Neuron (in vitro differentiated cells): Measurements from ENCODE around the gene RNPEPL1.
"Not testable (repeated sequence)": the region's sequence is repeated elsewhere in the genome, so short reads cannot be mapped to it uniquely, and the experiment has no call there.

Experiments used
- H2AFZ ChIP-seq: one replicate; pipeline ENCODE4 v1.6.1; 2013; ENCODE audit warnings: low read depth, mild to moderate bottlenecking, inconsistent platforms, low read length, moderate library complexity
- H3K27me3 ChIP-seq: one replicate; pipeline ENCODE4 v1.6.1; 2013; ENCODE audit warnings: low read length; ENCODE audit not compliant: insufficient read depth
- H3K36me3 ChIP-seq: one replicate; pipeline ENCODE4 v1.6.1; 2013; ENCODE audit warnings: low read length; ENCODE audit not compliant: insufficient read depth
- H3K4me1 ChIP-seq: one replicate; pipeline ENCODE4 v1.6.1; 2013; ENCODE audit warnings: low read length; ENCODE audit not compliant: insufficient read depth
- H3K4me3 ChIP-seq: 2 replicates; pipeline ENCODE4 v1.5.1; 2013; ENCODE audit warnings: mild to moderate bottlenecking, low read length, moderate library complexity
- H3K9me3 ChIP-seq: one replicate; pipeline ENCODE4 v1.6.1; 2013; ENCODE audit warnings: low read length

The RNPEPL1 gene

DNA sequence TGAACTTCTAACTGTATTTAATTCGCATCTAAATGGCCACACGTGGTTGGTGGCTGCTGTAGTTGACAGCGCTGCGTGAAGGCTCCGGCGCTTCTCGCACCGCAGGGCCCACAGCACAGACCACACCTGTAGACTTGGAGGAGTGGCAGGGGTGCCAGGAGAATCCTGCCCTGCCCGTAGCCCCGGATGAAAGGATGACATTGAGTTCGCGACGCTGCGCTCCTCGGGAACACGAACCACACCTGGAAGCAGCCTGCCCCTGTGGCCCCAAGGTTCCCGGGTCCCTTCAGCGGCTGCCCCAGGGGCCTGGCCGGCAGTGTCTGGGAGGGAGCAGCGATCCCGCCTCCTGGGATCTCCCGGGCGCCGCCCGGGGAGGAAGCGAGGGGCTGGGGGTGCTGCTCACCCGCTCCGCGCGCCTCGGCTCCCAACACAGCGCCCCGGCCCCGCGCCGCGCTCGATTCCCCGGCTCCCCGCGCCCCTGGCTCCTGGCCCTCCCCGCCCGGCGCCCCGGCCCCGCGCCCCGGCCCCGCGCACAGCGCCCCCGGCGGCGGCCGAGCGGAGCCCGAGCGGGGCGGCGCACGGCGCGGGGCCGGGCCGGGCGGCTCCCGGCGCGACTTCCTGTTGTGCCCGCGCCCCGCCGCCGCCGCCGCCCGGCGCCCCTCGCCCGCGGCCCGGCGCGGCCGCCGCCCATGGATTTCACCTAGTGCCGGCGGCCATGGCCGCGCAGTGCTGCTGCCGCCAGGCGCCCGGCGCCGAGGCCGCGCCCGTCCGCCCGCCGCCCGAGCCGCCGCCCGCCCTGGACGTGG, at the start of gene RNPEPL1:
RNPEPL1 (plus strand) TSS at position 613 of the 806 bp plus-strand sequence; CDS start at position 716, 103 bp downstream.
- Histone ChIP-seq H3K4me3 (peak within 1 kb of the TSS; percentile 74), H2AFZ (peak within 1 kb of the TSS; percentile 66), H3K4me1 (peaks cover 29% of the 10 kb centered on the region), H3K9me3 (no peaks in the 10 kb centered on the region), H3K36me3 (no peaks in the 10 kb centered on the region), H3K27me3 (no peaks in the 10 kb centered on the region)

- no peak overlapping the region for H3K4me3 ChIP-seq
- H3K4me1 ChIP-seq, result no peaks in the 10 kb centered on the region
- H3K27me3 ChIP-seq, result no peaks in the 10 kb centered on the region
- no peak overlapping the region for H2AFZ ChIP-seq
- peaks cover 20% of the 10 kb centered on the region for H3K36me3 ChIP-seq
- peaks cover 23% of the 10 kb centered on the region for H3K9me3 ChIP-seq
Observed at GRCh38 chr2:240518981-240519380, 49.3 kb upstream of the RNPEPL1 start.

DNA sequence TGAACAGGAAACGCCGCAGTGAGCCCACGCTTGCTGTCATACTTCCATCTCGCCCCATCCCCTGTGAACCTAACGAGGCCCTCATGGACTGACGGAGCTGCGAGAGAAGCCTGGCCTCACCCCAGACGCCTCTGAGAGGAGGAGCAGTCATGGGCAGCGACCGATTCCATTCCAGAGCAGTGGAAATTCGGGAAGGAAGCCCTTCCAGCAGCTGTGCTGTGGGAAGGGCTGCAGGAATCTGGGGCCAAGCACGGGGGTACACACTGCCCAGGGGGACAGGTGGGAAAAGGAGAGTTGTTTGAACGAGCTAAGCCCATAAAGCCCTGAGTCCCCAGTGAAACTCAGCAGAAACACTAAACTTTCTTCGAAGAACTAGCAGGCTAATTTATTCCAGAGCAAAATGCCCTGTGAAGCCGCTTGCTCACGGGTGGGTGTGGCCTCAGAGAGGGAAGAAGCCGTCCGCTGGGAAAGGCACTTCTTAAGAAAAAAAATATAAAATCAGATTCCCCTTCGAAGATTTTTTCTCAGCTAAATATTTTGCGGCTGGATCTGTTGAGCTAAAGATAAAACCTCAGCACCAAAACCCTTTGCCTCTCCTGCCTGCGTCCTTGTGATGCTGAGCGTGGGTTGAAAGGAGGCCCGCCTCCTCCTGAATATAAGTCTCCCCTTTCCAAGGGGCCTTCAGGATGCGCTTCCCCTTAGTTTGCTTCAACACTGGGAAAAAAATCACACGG, 48.7 kb upstream of the RNPEPL1 start:
- H3K9me3 ChIP-seq, result peaks cover 27% of the 10 kb centered on the region
- peaks cover 24% of the 10 kb centered on the region for H3K36me3 ChIP-seq
- no peaks in the 10 kb centered on the region for H3K27me3 ChIP-seq
- no peak overlapping the region for H3K4me3 ChIP-seq
- no peaks in the 10 kb centered on the region for H3K4me1 ChIP-seq
- no peak overlapping the region for H2AFZ ChIP-seq

GRCh38 chr2:240520130-240520973, 47.9 kb upstream of the RNPEPL1 start:
- Histone ChIP-seq H3K27me3 (no peaks in the 10 kb centered on the region), H3K9me3 (peaks cover 33% of the 10 kb centered on the region), H3K4me1 (no peaks in the 10 kb centered on the region), H3K4me3 (no peak overlapping the region), H3K36me3 (peaks cover 30% of the 10 kb centered on the region), H2AFZ (no peak overlapping the region)

DNA sequence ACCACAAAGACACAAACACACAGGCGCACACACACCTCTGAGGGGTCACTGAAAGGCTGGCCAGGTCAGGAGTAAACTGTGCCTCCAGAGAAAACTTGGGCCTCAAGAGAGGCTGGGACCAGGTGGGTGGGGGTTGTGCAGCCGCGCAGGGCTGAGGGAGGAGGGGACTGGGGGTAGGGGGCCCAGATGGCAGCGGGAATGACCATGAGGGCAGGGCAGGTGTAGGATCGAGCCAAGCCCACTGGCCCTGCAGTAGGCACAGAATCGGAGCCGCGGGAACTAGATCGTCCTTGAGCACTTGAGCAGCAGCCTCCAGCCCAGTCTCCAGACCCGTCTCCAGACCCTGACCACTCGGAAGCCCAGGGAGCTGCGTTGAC, 47.3 kb upstream of the RNPEPL1 start:
- Histone ChIP-seq H3K4me3 (no peak overlapping the region), H3K36me3 (peaks cover 36% of the 10 kb centered on the region), H2AFZ (no peak overlapping the region), H3K9me3 (peaks cover 39% of the 10 kb centered on the region), H3K27me3 (no peaks in the 10 kb centered on the region), H3K4me1 (no peaks in the 10 kb centered on the region)

DNA sequence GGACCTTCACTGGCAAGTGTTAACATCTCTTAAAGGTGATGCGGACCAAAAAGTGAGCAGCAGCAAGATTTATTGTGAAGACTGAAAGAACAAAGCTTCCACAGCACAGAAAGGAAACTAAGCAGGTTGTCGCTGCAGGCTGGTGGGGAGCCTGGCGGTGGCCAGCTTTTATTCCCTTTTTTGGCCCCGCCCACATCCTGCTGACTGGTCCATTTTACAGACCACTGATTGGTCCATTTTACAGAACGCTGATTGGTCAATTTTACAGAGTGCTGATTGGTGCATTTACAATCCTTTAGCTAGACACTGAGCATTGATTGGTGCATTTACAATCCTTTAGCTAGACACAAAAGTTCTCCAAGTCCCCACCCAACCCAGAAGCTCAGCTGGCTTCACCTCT, 46.4 kb upstream of the RNPEPL1 start:
- not testable (repeated sequence) for H3K27me3 ChIP-seq, H3K4me1 ChIP-seq, H3K4me3 ChIP-seq, H2AFZ ChIP-seq
- H3K9me3 ChIP-seq, result peaks cover 46% of the 10 kb centered on the region
- H3K36me3 ChIP-seq, result peaks cover 45% of the 10 kb centered on the region

GRCh38 chr2:240522406-240522805, 45.9 kb upstream of the RNPEPL1 start:
- no peaks in the 10 kb centered on the region for H3K4me1 ChIP-seq
- no peak overlapping the region for H3K4me3 ChIP-seq
- no peaks in the 10 kb centered on the region for H3K27me3 ChIP-seq
- H3K9me3 ChIP-seq, result peaks cover 49% of the 10 kb centered on the region
- H2AFZ ChIP-seq, result no peak overlapping the region
- peaks cover 45% of the 10 kb centered on the region for H3K36me3 ChIP-seq

- H3K27me3 ChIP-seq, result no peaks in the 10 kb centered on the region
- H3K36me3 ChIP-seq, result peaks cover 46% of the 10 kb centered on the region
- H2AFZ ChIP-seq, result no peak overlapping the region
- no peak overlapping the region for H3K4me3 ChIP-seq
- H3K9me3 ChIP-seq, result peaks cover 49% of the 10 kb centered on the region
- H3K4me1 ChIP-seq, result no peaks in the 10 kb centered on the region
Observed at GRCh38 chr2:240523451-240524281, 44.6 kb upstream of the RNPEPL1 start.

DNA sequence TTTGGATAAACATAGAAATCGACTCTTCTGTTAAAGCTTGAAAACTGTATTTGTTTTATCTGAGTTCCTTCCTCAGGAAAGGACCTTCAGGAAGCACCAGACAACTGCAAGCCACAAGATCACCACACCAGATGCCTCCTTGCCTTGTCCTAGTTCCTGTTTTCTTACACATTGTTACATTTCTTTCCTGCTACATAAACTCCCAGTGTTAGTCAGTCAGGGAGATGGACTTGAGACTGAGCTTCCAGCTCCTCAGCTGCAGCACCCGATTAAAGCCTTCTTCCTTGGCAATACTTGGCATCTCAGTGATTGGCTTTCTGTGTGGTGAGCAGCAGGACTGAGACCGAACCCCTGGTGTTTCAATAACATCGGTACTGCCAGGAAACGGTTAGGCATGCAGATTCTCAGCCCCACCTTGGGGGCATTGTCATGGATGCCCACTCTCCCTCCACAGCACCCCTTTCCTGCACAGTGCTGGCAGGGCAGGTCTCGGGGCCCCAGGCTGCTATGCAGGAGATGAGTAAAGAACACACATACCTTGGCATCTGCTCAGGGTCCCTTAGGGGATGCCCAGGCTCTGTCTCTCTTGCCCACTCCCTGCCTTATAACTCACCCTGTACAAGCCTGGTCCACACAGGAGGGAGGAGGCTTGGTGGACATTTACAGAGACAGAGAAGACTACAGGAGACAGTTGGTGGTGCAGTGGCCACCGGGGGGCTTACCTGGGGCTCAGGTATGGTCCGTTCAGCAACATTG, 43.1 kb upstream of the RNPEPL1 start:
- no peaks in the 10 kb centered on the region for H3K4me1 ChIP-seq
- H3K36me3 ChIP-seq, result peaks cover 56% of the 10 kb centered on the region
- no peak overlapping the region for H3K4me3 ChIP-seq

GRCh38 chr2:240525802-240526201, 42.5 kb upstream of the RNPEPL1 start:
- Histone ChIP-seq H3K4me3 (no peak overlapping the region), H3K9me3 (peaks cover 64% of the 10 kb centered on the region), H2AFZ (no peak overlapping the region), H3K27me3 (no peaks in the 10 kb centered on the region), H3K36me3 (peaks cover 57% of the 10 kb centered on the region), H3K4me1 (no peaks in the 10 kb centered on the region)

More for the DNA sequence above, 43.1 kb upstream of the RNPEPL1 start:
- Histone ChIP-seq H3K27me3 (no peaks in the 10 kb centered on the region), H2AFZ (no peak overlapping the region), H3K9me3 (peaks cover 62% of the 10 kb centered on the region)

GRCh38 chr2:240526521-240526920, 41.8 kb upstream of the RNPEPL1 start:
- Histone ChIP-seq H2AFZ (no peak overlapping the region), H3K4me3 (no peak overlapping the region), H3K9me3 (peaks cover 67% of the 10 kb centered on the region), H3K27me3 (no peaks in the 10 kb centered on the region), H3K4me1 (no peaks in the 10 kb centered on the region), H3K36me3 (peaks cover 59% of the 10 kb centered on the region)
